Brain pericyte (primary cell): ENCODE results near the gene HOXA6.

Source experiments
- DNase-seq: peaks from one replicate; pipeline ENCODE4 v3.0.0-alpha.2; 2012; ENCODE audit warnings: low read depth, low spot score

The HOXA6 gene

GRCh38 chr7:27185013-27185853 lies 37.7 kb upstream of the HOXA6 start, which contains the start of gene HOXA11:
HOXA11 (minus strand) TSS chr7:27185232; CDS start chr7:27185144, 88 bp downstream.
- DNase-seq = no peak

- no peak for DNase-seq
These were observed 36.9 kb upstream of the HOXA6 start for GRCh38 chr7:27184337-27185012.

- DNase-seq = no peak
These were observed 36.2 kb upstream of the HOXA6 start for GRCh38 chr7:27183682-27184336.

- no peak for DNase-seq
These were observed 35.5 kb upstream of the HOXA6 start for GRCh38 chr7:27182861-27183681.

GRCh38 chr7:27182285-27182841 lies 34.8 kb upstream of the HOXA6 start:
- no peak for DNase-seq

GRCh38 chr7:27181795-27182275 lies 34.3 kb upstream of the HOXA6 start:
- no peak for DNase-seq

- DNase-seq = no peak
These were observed 33.2 kb upstream of the HOXA6 start for GRCh38 chr7:27180431-27181420.

- DNase-seq = no peak
These were observed 32.2 kb upstream of the HOXA6 start for GRCh38 chr7:27179503-27180430.

- DNase-seq = no peak
These were observed 31.5 kb upstream of the HOXA6 start for GRCh38 chr7:27179030-27179429.

- no peak for DNase-seq
These were observed 30.8 kb upstream of the HOXA6 start for GRCh38 chr7:27178366-27178765.

- no peak for DNase-seq
These were observed 30.3 kb upstream of the HOXA6 start for GRCh38 chr7:27177795-27178320.

GRCh38 chr7:27176962-27177794 lies 29.6 kb upstream of the HOXA6 start:
- no peak for DNase-seq

GRCh38 chr7:27176524-27176845 lies 28.9 kb upstream of the HOXA6 start:
- DNase-seq = no peak

GRCh38 chr7:27175626-27176523 lies 28.3 kb upstream of the HOXA6 start:
- no peak for DNase-seq

- DNase-seq = no peak
These were observed 27.5 kb upstream of the HOXA6 start for GRCh38 chr7:27174874-27175625.
